Activated naive CD4-positive, alpha-beta T cell treated with Interleukin-2 at 50 U/mL for 16 hours (primary cell): ENCODE results near the gene ITGA8.
"Not testable (repeated sequence)": the region's sequence is repeated elsewhere in the genome, so short reads cannot be mapped to it uniquely, and the experiment has no call there.

ENCODE experiments used
- DNase-seq: peaks from one replicate; pipeline ENCODE4 v3.0.0-alpha.2; 2020

The ITGA8 gene

DNA sequence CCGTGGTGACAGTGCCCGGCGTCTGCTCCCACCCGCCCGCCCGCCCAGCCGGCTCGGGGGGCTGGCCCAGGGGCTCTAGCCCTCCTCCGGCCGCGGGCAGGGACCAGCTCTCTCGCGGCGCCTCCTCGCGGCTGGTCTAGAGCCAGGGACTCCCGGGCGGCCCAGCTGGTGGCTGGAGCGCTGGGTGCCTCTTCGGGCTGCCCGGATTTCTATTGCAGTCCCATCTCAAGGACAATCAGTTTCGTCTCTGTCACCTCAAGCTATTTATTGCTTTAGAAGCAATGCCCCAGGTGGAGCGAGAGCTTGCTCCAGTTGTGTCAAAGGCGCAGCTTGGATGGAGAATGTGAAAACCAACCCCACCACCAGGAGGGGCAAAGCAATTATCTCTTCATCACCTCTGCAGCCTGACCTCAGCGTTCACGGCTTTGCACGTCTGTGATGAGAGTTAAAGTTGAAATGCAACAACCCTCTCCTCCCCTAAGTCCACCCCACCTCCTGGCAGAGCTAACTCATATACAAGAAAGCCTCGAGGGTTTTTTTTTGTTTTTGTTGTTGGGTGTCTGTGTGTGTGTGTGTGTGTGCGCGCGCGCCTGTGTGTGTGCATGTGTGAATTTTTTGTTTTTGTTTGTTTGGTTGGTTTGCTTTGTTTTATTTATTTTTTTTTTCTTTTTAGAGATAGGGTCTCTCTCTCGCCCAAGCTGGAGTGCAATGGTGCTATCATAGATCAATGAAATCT, at the start of gene ITGA8:
ITGA8 (minus strand) TSS at position 24 of the 736 bp plus-strand sequence. CDS start 151 bp downstream, outside the sequence.
- no peak for DNase-seq

DNA sequence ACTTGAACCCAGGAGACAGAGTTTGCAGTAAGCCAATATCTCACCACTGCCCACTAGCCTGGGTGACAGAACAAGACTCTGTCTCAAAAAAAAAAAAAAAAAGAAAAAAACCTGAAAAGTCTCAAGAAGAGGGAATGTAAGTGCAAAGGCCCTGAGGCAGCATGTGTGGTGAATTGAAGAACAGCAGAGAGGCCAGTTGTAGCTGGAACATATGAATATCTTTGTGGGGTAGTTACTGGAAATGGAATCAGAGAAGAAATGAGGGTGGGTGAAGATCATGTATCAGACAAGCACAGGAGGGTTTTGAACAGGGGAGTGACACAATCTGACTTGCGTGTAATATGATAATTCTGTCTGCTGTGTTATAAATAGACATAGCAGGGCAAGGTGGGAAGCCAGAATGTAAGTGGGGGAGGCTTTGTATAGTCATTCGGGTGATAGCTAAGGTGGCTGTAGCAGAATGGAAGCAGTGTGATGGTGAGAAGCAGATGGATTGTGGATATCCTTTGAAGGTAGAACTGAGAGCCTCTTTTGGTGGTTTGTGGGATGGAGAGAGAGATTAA, 45.3 kb upstream of the ITGA8 start:
- DNase-seq, result no peak

DNA sequence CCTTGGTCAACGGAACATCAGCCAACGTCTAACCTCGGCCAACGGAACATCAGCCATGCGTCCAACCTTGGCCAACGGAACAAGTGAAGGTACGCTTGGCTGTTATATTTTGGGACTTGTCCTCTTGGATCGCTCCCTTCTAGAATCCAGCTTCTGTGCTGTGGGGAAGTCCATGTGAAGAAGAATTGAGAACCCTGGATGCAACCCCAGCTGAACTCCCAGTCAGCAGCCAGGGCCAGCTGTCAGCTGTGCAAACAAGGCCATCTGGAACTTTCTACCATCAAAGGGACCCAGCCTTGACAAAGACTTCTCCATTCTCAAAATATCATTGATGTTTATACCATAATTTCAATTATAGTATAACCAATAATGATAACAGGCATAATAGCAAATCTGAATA, 43.3 kb upstream of the ITGA8 start:
- DNase-seq, result no peak

DNA sequence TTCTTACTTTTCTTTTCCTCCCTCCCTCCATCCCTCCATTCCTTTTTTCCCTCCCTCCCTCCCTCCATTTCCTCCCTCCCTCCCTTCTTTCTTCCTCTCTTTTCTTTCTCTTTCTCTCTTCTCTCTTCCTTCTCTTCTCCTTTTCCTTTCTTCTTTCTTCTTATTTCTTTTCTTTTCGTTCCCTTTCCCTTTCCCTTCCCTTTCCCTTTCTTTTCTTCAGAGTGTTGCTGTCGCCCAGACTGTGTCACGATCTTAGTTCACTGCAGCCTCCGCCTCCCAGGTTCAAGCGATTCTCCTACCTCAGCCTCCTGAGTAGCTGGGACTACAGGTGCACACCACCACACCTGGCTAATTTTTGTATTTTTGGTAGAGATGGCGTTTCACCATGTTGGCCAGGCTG, 42.5 kb upstream of the ITGA8 start:
- not testable (repeated sequence) for DNase-seq

DNA sequence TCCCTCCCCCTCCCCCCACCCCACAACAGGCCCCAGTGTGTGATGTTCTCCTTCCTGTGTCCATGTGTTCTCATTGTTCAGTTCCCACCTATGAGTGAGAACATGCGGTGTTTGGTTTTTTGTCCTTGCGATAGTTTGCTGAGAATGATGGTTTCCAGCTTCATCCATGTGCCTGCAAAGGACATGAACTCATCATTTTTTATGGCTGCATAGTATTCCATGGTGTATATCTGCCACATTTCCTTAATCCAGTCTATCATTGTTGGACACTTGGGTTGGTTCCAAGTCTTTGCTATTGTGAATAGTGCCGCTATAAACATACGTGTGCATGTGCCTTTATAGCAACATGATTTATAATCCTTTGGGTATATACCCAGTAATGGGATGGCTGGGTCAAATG, 41.5 kb upstream of the ITGA8 start:
- not testable (repeated sequence) for DNase-seq

DNA sequence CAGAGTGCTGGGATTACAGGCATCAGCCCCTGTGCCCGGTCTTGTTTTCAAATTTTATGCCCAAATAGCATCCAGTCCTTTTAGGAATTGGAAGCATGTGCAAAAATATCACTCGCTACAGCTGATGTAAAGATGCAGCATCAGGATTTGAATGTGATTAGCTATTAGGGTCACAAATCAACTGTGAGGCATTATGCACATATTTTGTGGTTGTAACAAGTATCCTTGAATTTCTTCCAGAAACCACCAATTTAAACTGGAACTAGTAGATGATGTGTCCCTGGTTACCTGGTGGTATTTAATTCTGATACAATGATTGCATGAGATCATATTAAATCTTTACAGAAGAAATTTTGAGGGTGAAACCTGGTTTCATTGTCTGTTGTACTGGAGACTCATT, 41.0 kb upstream of the ITGA8 start:
- DNase-seq, result no peak

DNA sequence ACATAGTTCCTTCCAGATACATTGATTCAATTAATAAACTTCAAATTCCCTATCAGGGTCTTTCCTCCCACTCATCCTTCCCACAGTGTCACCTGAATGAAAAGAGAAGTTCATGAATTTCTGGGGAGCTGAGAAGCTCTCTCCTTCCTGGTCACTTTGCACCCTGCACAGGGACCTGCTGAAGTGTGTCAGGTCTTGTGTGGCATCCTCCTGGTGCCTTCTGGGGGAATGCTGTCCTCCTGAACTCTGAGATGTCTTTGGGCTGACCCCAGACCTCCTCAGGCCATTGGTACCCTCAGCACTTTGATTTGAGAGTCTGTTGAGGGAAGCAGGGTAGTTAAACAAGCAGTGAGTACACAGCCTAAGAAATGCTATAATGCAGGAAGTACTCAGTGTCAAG, 39.5 kb upstream of the ITGA8 start:
- no peak for DNase-seq

DNA sequence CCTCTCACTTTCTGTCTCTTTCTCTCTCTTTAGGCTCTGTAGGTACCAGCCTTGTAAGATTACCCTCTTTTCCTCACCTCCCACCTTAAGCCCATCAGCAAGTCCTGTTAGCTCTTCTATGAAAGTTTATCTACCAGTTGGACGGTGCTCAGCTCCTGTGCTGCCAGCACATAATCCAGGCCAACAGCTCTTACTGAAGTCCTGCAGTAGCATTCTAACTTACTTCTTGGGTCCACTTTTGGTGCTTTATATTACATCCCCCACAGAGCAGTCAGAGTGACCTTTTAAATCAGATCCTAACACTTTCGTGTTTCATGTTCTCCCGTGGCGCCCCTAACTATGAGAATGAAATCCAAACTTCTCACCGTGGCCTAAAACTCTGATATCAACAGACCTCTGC, 38.9 kb upstream of the ITGA8 start:
- no peak for DNase-seq

DNA sequence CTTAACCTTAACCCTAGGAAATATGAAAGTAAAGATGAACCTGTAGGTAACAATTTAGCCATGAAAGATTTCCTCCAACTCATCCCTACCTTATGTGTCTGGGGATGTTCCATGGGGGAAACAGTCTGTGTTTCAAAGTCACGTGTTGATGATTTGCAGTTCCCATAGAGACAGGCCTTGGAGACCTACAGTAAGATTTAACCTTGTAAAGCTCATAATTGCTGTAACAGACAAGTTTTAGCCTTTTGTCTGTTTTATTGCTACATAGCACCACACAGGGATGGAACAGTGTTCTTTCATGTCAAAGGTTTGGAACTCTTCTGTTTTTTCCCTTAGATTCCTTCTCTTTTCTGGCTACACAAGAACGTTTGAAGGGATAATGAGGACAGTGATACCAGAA, 35.2 kb upstream of the ITGA8 start:
- no peak for DNase-seq

DNA sequence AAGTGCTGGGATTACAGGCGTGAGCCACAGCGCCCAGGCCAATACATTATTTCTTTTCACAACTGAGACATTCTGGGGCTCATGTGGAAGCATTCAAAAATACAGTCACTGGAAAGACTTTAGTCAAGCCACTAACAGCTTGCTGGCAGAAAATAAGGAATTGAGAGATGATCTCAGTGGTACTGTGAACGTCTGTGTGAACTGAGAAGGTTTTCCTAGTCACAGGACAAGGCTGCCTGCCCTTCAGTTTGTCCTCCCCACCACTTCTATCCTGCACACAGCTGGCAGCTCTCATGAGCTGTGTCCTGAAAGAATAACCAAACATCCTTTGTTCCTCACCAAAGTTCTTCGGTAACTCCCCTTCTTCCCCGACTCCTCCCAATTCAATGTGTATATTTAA, 31.3 kb upstream of the ITGA8 start:
- no peak for DNase-seq

DNA sequence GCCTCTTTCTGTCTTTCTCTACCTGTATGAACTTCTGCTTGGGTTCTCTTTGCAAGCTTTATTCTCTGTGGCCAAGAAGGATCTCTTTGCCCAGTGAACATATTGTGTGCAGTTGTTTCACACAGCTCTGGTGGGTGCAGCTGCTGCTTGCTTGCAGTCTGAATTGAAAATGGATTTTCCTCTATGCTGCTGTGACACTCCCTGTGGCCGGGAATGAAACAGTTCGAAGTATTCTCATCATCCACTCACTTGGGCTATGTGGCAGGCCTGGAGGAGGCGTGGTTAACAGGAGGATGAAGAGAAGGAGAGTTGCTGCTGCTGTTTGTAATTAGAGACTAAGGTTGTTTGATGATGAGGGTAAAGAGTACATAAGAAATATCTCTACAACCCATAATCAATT, 28.4 kb upstream of the ITGA8 start:
- DNase-seq, result no peak

DNA sequence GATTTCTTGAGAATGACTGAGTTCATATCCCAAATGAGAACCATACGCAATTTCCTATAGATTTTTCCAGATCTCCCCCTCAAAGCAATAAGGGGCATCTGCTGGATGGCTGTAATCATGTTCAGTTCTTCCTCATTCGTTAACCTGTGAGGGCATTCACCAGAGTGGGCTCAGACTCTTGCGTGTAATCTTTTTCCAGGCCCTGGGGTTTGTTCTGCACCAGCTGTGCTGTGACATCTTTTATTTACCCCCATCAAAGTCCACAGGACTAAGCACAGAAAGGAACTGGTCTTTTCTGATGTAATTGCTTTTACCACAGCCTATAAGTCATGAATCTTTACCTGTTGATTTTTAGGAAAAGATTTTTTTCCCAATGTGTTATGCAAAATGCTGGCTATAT, 27.9 kb upstream of the ITGA8 start:
- no peak for DNase-seq

DNA sequence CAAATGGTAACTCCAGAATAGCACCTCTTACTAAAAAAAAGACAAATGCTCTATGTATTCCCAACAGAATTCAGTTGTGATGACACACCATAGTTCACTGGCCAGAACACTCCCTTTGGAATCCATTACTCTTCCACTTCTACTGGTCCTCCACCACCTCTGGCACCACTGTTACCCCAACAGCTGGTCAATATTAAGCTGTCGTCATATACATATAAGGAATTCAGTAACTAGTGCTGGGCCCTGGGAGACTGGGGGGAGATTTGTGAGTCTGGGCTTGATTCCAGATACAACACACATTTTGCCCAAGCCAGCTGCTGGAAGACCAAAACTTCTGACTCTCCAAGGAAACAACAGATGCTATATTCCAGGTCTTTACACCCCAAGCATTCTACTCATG, 26.0 kb upstream of the ITGA8 start:
- no peak for DNase-seq

DNA sequence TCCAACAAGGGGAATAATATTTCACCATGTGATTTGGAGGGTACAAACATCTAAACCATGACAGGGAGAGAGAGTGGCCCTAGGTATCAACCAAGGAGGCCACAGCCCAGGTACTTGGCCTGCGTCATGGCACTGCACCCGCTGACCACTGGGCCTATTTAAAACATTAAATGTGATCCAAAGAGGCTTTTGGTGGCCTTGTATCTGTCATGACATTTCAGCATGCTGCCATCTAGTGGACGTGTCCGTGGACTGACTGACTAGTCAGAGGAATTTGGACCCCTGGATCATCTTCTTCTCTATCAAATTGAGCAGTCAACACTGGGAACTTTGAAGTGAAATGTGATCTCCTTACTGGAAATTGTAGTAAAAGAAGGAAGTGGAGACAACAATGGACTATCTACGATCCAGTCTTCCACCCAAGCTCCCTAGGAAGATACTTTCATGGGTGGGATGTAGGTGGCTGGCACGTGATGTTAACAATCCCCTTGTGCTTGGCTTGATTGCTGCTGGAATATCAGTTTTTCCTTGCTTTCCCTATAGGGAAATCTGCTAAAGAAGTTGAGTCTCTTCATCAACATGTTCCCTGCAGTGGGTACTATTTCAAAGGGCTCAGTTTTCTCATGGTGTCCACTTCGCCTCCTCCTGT, 24.6 kb upstream of the ITGA8 start:
- DNase-seq, result peak; percentile 13

DNA sequence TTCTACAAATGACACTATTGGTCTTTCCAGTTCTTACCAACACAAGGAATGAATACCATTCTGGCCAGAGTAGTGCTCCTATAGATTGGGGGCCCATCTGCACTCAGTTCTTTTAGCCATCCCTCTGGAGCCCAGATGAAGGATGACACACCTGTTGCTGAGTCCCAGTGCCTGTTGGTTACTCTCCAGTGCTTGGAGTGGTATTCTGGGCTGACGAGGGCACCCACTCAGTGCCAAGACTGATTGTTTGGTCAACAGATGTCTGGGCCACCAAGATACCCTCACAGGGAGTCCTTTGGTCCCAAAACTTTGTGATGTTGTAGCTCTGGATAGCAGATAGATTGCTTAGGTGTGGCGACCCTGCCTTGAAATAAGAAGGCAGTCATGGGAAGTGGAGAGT, 23.7 kb upstream of the ITGA8 start:
- DNase-seq, result no peak

DNA sequence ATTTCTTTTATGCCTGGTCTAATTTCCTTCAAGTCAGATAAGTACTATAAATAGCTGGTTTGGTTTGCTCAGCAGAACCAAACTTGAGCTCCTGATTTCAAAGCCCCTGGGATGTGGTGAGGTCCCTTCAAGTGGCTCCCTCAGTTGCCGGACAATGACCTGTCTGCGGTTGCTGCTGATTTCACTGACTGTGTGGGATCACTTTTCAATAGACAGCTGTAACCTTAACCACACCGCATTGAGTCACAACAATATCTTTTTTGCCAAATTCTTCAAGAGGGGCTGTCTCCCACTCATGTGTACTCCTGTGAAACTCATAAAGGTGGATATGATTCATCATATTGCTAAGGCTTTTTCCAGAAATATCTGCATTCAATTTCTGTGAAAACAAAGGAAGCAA, 23.1 kb upstream of the ITGA8 start:
- DNase-seq, result no peak

DNA sequence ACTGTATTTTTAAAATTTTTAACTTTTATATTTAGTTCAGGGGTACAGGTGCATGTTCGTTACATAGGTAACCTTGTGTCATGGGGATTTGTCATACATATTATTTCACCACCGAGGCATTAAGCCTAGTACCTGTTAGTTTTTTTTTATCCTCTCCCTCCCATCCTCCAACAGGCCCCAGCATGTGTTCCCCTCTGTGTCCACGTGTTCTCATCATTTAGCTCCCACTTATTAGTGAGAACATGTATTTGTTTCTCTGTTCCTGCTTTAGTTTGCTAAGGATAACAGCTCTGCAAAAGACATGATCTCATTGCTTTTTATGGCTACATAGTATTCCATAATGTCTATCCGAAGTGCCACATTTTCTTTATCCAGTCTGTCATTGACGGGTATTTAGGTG, 22.4 kb upstream of the ITGA8 start:
- DNase-seq, result no peak

DNA sequence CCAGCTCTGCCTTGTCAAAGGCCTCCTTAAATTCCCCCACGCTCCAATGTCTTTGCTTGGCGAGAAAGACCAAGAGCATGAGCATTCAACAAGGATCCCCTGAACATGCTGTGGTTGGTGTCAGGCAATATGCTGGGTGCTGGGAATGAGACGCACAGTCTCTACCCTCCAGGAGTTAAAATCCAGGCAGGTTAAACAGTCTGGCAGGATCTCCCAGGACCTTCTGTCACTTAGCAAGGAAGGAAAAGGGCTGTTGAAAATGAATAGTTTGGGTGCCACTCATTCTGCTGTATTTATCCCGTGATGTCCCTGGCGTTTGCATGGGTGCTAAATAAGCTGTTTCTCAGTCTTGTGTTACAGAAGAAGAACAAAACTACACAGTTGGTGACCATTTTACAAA, 21.9 kb upstream of the ITGA8 start:
- DNase-seq, result no peak

DNA sequence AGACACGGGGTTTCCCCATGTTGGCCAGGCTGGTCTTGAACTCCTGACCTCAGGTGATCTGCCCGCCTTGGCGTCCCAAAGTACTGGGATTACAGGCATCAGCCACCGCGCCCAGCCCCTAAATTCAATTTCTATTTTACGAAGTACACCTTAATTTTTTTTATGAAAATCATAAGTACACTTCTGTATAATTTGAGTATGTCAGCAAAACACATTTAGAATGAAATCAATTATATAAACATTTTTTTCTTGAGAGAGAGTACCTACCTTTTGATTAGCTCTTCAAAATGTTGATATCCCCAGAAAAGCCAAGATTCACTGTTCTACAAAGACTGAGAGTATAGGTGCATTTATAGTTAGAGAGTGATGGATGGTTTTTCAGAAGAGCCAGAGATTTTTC, 20.5 kb upstream of the ITGA8 start:
- DNase-seq, result no peak

DNA sequence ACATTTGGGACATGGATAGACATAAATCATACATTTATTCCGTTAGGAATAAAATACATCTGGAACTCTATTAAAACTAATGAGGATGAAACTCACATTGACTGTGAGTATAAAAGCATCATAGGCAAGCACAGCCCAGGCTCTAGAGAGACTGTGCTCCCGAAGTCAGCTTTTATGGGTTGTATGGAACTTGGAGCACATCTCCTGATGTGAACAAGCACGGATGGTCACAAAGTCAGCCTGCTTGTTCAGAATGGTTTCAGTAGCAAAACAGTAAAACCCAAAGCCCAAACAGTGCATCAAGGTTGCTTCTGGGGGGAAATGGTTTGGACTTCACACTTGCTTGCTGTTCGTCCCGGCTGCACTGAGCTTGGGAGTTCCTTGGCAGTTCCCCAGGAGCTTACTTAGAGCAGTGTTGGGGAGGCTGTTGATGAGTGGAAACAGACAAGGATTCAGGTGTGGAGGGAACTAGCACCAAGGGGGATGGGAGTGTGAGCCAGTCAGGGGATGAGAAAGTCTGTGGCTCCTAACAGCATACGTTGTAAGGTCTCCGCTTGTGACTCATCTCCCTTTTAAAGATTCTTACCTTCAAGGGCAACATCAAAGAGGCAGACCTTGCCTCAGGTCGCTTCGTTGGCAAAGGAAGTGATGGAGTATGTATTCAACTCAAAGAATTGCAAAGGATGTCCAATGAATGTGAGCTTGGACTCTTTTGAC, 19.7 kb upstream of the ITGA8 start:
- DNase-seq, result no peak

DNA sequence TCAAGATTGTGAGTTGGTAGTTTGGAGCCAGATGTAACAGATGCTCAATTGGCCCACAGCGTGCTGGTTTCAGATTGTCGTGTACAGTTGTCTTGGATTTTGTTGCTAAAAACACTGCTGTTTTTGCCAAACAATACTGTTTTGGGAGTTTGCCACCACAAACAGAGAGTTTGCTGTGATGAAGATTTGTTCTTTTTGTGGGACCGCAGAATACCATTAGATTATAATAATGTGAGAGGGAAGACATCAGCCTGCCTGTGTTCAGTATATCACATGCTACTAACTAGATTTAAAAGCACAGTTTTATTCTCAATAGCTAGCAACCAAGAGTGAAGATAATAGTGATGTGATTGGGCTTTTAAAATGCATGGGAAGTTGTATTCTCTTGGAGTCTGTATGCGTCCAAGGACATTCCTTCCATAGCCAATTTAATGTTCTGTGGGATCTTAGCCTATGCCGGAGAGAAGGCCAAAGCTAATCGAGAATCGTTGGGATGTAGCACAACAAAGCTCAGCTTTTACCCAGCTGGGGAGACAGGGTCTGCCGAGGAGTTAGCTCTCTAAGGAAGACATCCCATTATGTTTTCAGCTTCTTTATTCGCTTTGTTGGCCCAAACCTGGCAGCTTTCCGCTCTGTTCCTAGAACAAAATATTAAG, 18.7 kb upstream of the ITGA8 start:
- no peak for DNase-seq

DNA sequence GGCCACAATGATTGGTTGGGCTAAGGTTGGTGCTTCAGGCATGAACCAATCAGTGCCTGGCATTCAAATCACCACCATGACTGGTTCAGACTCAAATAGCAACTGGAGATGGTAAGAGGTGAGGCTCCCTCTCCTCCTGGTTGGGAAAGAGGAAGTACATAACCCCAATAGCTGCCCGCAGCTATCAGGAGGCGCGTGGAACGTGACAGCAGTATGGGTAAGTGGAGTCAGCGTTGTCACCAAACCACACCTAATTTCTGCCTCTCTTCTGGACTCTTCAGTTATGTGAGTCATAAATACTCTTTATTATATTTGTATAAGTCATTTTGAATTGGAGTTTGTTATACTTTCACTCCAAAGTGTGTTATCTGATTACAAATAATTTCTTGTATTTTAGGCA, 17.9 kb upstream of the ITGA8 start:
- DNase-seq, result no peak

DNA sequence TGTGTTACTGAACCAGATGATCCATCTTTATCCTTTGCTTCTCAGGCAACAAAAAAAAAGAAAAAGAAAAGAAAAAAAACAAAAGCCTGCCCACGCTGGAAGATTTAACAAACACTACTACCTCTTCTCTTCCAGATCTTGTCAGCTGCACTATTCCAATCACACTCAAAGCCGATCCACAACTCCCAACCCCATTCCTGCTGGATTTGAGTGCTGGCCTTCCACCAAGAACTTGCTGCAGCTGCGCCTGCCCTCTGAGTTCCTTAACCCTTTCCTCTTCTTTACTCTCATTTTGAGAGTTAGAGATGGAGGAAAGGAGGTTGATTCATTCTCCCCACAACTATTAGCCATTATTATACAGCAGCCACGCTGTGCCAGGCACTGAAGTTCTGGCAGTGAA, 16.0 kb upstream of the ITGA8 start:
- DNase-seq, result no peak
